Aorta (tissue), 5 donors: ENCODE data around the gene DTX3L. TPM values are rescaled to one million over a fixed set of nuclear protein-coding genes. Genes with fewer than 3 reads are reported as not detected.

Source experiments
- ATAC-seq: fragments of 200-7000 bp; cut with Tn5 transposase; one replicate; pipeline ENCODE4 v1.9.1; 2022; ENCODE audit warnings: moderate library complexity; ENCODE audit not compliant: low FRiP score
- DNase-seq, 2 donors: peaks; one replicate each; pipeline ENCODE4 v3.0.0-alpha.2; 2020
- H3K27ac ChIP-seq, 2 donors: one replicate each; pipeline ENCODE4 v1.5.1; 2013; ENCODE audit warnings: low read length in 2 of 2, mild to moderate bottlenecking in 2 of 2, moderate library complexity in 2 of 2, control low read depth in 1 of 2, inconsistent platforms in 1 of 2, low read depth in 1 of 2
- H3K27me3 ChIP-seq, 2 donors: one replicate each; pipeline ENCODE4 v1.6.1; 2013; ENCODE audit warnings: control low read depth in 1 of 2, low read length in 1 of 2, mild to moderate bottlenecking in 1 of 2, moderate library complexity in 1 of 2; ENCODE audit not compliant: insufficient read depth in 2 of 2, control insufficient read depth in 1 of 2
- H3K36me3 ChIP-seq, 2 donors: one replicate each; pipeline ENCODE4 v1.6.1; 2013; ENCODE audit warnings: control low read depth in 1 of 2, low read length in 1 of 2, mild to moderate bottlenecking in 1 of 2; ENCODE audit not compliant: insufficient read depth in 2 of 2, control insufficient read depth in 1 of 2
- H3K4me1 ChIP-seq, 2 donors: one replicate each; pipeline ENCODE4 v1.6.1; 2013; ENCODE audit warnings: low read length in 2 of 2, control low read depth in 1 of 2, mild to moderate bottlenecking in 1 of 2, moderate library complexity in 1 of 2; ENCODE audit not compliant: insufficient read depth in 2 of 2, control insufficient read depth in 1 of 2
- H3K4me3 ChIP-seq, 2 donors: one replicate each; pipeline ENCODE4 v1.5.1; 2013; ENCODE audit warnings: low read length in 2 of 2, control low read depth in 1 of 2, mild to moderate bottlenecking in 1 of 2
- H3K9me3 ChIP-seq: one replicate; pipeline ENCODE4 v1.6.1; 2013; ENCODE audit warnings: mild to moderate bottlenecking, low read length; ENCODE audit not compliant: control insufficient read depth
- WGBS, 2 donors: extraction: QIAGEN DNeasy Blood & Tissue Kit; methylation state at CpG; one replicate each; pipeline ENCODE4 v1.1.7; 2013; 5-methylcytosine and 5-hydroxymethylcytosine counted together
- intact Hi-C, 2 donors: fragments of 100-400 bp; cut with DNase I; formaldehyde crosslinking; loops; one replicate each; pipeline versions ENCODE4 v1.14.2 to v1.15.0; 2022
- polyA plus RNA-seq, 2 donors: library from polyadenylated mRNA; stranded (reverse); fragments of 200-250 nt; gene quantifications; one replicate each; pipeline ENCODE4 v1.2.3, GENCODE V29; 2013
- total RNA-seq, 2 donors: library from RNA; stranded (reverse); fragmentation: NEBNext Ultra II Directional; extraction: Animal tissue kit (Norgen Biotek cat#: 25700); gene quantifications; one replicate each; pipeline ENCODE4 v1.2.1, GENCODE V29; 2021
- donor health status: healthy with polysubstance abuse.
- donor health status: Bipolar disorder and iron deficiency.
- donor health status: DM: no; HTN: no; CAD: no.
- donor health status: DM: no; HTN: no; CAD: no.
- donor health status: DM: yes; HTN: yes; CAD: no.

Gene DTX3L
- total and polyA plus RNA-seq, 4 donors: 5.5 to 33.3 (median 16.3) TPM

DNA sequence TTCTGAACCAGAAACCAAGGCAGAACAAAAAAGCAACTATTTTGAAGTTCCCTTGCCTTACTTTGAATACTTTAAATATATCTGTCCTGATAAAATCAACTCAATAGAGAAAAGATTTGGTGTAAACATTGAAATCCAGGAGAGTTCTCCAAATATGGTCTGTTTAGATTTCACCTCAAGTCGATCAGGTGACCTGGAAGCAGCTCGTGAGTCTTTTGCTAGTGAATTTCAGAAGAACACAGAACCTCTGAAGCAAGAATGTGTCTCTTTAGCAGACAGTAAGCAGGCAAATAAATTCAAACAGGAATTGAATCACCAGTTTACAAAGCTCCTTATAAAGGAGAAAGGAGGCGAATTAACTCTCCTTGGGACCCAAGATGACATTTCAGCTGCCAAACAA, 4.6 kb downstream of the DTX3L start:
- 70 to 76% methylated on average over 3 of the region's 3 CpGs for WGBS, 2 donors
- H3K36me3 ChIP-seq: peaks cover 0 to 3% of the 10 kb centered on the region in 2 donors
- intact Hi-C loops: no loop called here

DNA sequence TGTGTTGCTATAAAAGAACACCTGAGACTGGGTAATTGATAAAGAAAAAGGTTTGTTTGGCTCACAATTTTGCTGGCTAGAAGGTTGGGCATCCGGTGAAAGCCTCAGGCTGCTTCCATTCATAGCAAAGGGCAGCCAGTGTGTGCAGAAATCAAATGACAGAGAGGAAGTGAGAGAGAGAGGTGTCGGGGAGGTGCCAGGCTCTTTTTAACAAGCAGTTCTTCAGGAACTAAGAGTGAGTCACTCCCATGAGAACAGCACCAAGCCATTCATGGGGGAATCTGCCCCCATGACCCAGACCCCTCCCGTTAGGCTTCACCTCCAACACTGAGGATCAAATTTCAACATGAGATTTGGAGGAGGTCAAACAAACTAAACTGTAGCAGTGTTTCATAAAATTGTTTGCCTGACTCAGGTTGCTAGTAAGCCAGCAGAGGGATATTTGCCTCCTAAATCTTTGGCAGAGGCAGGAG, 8.8 kb downstream of the DTX3L start:
- no peaks in the 10 kb centered on the region for H3K27me3 ChIP-seq
- no peaks in the 10 kb centered on the region for H3K4me1 ChIP-seq
- no peaks in the 10 kb centered on the region for H3K9me3 ChIP-seq
- peaks cover 0 to 3% of the 10 kb centered on the region in 2 donors for H3K36me3 ChIP-seq
- no peak overlapping the region for H3K4me3 ChIP-seq
- no peak for DNase-seq
- H3K27ac ChIP-seq: no peak overlapping the region
- WGBS, 2 donors: 75 to 81% methylated on average over 3 of the region's 3 CpGs
- intact Hi-C loops: no loop called here
- ATAC-seq: no peak

More for the DNA sequence above, 4.6 kb downstream of the DTX3L start:
- Histone ChIP-seq H3K9me3 (no peaks in the 10 kb centered on the region), H3K27ac (no peak overlapping the region), H3K4me3 (no peak overlapping the region), H3K4me1 (no peaks in the 10 kb centered on the region), H3K27me3 (no peaks in the 10 kb centered on the region)
- ATAC-seq: no peak
- DNase-seq: no peak

DNA sequence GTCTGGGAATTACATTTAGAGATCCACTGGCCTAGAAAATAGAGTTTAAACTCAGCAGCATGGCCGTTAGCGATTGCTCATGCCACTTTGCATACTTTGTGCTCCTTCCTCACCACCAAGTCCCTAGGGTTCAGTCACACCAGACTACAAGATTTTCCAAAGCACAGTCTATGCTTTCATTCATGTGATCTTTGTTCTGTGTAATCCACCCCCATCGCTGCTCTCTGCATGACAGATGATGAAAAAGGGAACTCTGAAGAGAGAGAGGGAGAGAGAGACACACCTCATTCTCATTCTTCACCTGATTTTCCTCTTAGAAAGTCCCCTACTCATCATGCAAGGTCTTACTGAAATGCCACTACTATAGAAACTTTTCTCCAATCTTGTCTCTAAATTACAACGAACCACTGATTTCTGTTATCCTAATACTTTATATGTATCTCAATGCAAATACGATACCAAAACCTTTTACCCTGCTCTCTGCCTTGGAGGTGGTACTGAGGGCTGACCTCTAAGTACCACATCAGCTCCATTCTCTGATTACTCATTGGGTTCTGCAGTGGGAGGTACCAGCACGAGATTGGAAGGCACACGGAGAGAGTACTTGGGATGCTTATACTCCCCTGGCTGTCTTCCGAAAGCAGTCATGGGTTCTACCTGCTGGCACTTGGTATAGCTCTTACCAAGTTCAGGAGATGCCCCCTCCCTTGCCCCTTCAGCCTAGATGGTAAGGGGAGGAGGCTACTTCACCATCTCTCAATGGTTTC, 12.2 kb downstream of the DTX3L start:
- no peaks in the 10 kb centered on the region for H3K36me3 ChIP-seq
- WGBS, 2 donors: 67 to 71% methylated on average over 8 of the region's 8 CpGs
- H3K27me3 ChIP-seq: no peaks in the 10 kb centered on the region
- H3K27ac ChIP-seq: no peak overlapping the region
- no peak overlapping the region for H3K4me3 ChIP-seq
- DNase-seq (no peak), ATAC-seq (no peak)
- H3K9me3 ChIP-seq: no peaks in the 10 kb centered on the region
- no peaks in the 10 kb centered on the region for H3K4me1 ChIP-seq
- intact Hi-C loops: no loop called here

GRCh38 chr3:122577409-122578031, 13.4 kb downstream of the DTX3L start, which contains the start of gene PARP15:
Gene PARP15, plus strand, starts transcription at chr3:122577650. Its CDS starts 18 bp downstream, at chr3:122577668.
- WGBS, 2 donors: 5 to 6% methylated on average over 39 to 40 of the region's 40 CpGs
- H3K9me3 ChIP-seq: peaks cover 2% of the 10 kb centered on the region
- no peak within 1 kb of the TSS for H3K27ac ChIP-seq
- no peaks in the 10 kb centered on the region for H3K36me3 ChIP-seq
- ATAC-seq (peak; percentile 47), DNase-seq (peak; percentile 46 to 76)
- intact Hi-C loops: no loop called here
- H3K4me3 ChIP-seq: peak within 1 kb of the TSS in 1 of 2 donors; percentile 11
- H3K27me3 ChIP-seq: no peaks in the 10 kb centered on the region
- no peaks in the 10 kb centered on the region for H3K4me1 ChIP-seq

DNA sequence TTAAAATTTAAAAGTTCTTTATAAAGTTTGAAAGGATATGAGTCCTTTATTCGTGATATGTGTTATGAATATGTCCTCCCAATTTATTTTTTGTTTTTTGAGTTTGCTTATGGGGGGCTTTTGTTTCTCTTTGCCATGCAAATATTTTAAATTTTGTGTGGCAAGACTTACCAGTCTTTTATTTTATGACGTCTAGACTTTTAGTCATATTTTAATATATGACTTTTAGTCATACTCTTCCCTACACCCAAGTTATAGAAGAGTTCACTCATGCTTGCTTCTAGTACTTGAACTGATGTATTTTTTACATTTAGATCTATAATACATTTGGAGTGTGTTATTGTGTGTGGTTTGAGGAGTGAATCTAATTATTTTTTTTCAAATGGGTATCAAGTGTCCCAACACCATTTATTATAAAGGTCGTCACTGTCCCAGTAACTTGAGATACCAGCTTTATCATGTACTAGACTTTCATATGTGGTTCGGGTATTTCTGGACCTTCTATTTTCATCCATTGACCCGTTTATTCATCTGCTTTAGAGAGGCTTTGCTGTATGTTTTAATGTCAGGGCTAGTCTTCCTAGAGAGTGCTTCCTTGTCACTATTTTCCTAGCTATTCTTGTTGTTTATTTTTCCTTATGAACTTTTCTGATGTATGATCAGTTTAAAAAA, 14.1 kb downstream of the DTX3L start:
- no peak overlapping the region for H3K27ac ChIP-seq
- no peak for ATAC-seq
- WGBS, 2 donors: 52 to 53% methylated on average over 5 of the region's 5 CpGs
- no peak for DNase-seq
- peak overlapping the region in 1 of 2 donors; percentile 11 for H3K4me3 ChIP-seq
- no peaks in the 10 kb centered on the region for H3K27me3 ChIP-seq
- H3K9me3 ChIP-seq: peaks cover 2% of the 10 kb centered on the region
- H3K36me3 ChIP-seq: no peaks in the 10 kb centered on the region
- intact Hi-C loops: no loop called here
- no peaks in the 10 kb centered on the region for H3K4me1 ChIP-seq

DNA sequence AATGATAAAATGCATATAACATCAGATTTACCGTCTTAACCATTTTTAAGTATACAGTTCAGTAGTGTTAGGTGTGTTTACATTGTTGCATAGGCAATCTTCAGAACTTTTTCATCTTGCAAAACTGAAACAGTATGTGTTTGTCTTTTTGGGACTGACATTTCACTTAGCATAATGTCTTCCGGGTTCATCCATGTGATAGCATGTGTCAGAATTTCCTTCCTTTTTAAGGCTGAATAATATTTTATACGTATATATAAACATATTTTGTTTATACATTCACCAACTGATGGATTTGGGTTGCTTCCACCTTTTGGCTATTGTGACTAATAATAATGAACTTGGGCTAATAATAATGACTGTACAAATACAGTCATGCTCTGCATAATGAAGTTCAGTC, 16.3 kb downstream of the DTX3L start:
- no peak overlapping the region for H3K4me3 ChIP-seq
- WGBS, 2 donors: 69 to 86% methylated on average over 3 of the region's 3 CpGs
- H3K4me1 ChIP-seq: no peaks in the 10 kb centered on the region
- H3K27me3 ChIP-seq: no peaks in the 10 kb centered on the region
- intact Hi-C loops: no loop called here
- H3K9me3 ChIP-seq: peaks cover 5% of the 10 kb centered on the region
- no peaks in the 10 kb centered on the region for H3K36me3 ChIP-seq
- no peak for DNase-seq
- H3K27ac ChIP-seq: no peak overlapping the region
- ATAC-seq: no peak

GRCh38 chr3:122581622-122582021, 17.5 kb downstream of the DTX3L start:
- intact Hi-C loops: no loop called here
- Histone ChIP-seq H3K9me3 (peaks cover 5% of the 10 kb centered on the region), H3K4me1 (no peaks in the 10 kb centered on the region), H3K27me3 (no peaks in the 10 kb centered on the region), H3K4me3 (no peak overlapping the region), H3K27ac (no peak overlapping the region), H3K36me3 (no peaks in the 10 kb centered on the region)
- no peak for ATAC-seq
- no peak for DNase-seq
- WGBS, 2 donors: 93 to 97% methylated on average over 2 of the region's 2 CpGs

GRCh38 chr3:122582390-122582789, 18.3 kb downstream of the DTX3L start:
- Histone ChIP-seq H3K27me3 (no peaks in the 10 kb centered on the region), H3K36me3 (no peaks in the 10 kb centered on the region), H3K27ac (no peak overlapping the region), H3K4me3 (no peak overlapping the region), H3K9me3 (peaks cover 5% of the 10 kb centered on the region), H3K4me1 (no peaks in the 10 kb centered on the region)
- ATAC-seq (no peak), DNase-seq (no peak)
- intact Hi-C loops: no loop called here
- WGBS, 2 donors: 85 to 95% methylated on average over 1 of the region's 1 CpG
